ENCODE measurements around the gene PTCH2. TPM values are rescaled to one million over a fixed set of nuclear protein-coding genes. Genes with fewer than 3 reads are reported as not detected.
A peak's percentile ranks its signal among the peaks of the same experiment; 100 is the strongest.

Gene PTCH2
- total and polyA plus RNA-seq, 2 of the 13 experiments (the other 11 are each of a cell fraction or from before 2014, with no cell fraction given) = 0.60 to 1.5 TPM

GRCh38 chr1:44808938-44809917 is 33.8 kb downstream of the PTCH2 start (continued):
- TF ChIP-seq ZBTB43 (CRISPR knock-in tag; conservative IDR thresholded peaks at IDR 0.05) (no peak), MAZ (IDR thresholded peaks at IDR 0.05; ENCODE audit: borderline replicate concordance, low read depth, low read length) (no peak), MAZ (CRISPR knock-in tag; IDR thresholded peaks at IDR 0.05; ENCODE audit: low read depth) (no peak; the same call in none of the 2 replicates), ZBTB34 (CRISPR knock-in tag; IDR thresholded peaks at IDR 0.05) (no peak), ZNF780A (CRISPR knock-in tag; IDR thresholded peaks at IDR 0.05) (no peak), ETS1 (CRISPR knock-in tag; IDR thresholded peaks at IDR 0.05) (no peak), EP300 (IDR thresholded peaks at IDR 0.05; ENCODE audit: low read depth in 2 of 2, low read length in 2 of 2) (no peak), EP300 (CRISPR knock-in tag; IDR thresholded peaks at IDR 0.05; ENCODE audit: borderline replicate concordance) (no peak), SIX1 (CRISPR knock-in tag; IDR thresholded peaks at IDR 0.05; ENCODE audit: borderline replicate concordance) (no peak), MEF2D (CRISPR knock-in tag; IDR thresholded peaks at IDR 0.05) (no peak), NFRKB (IDR thresholded peaks at IDR 0.05) (no peak), KLF15 (CRISPR knock-in tag; IDR thresholded peaks at IDR 0.05; ENCODE audit: borderline replicate concordance) (no peak), ZNF296 (CRISPR knock-in tag; conservative IDR thresholded peaks at IDR 0.05) (0 out of 2 replicates have a peak, but pooled peaks have one; percentile 45), TRIM24 (CRISPR knock-in tag; IDR thresholded peaks at IDR 0.05) (no peak), NR0B2 (CRISPR knock-in tag; IDR thresholded peaks at IDR 0.05) (no peak), TCF12 (IDR thresholded peaks at IDR 0.05) (no peak), TCF12 (CRISPR knock-in tag; IDR thresholded peaks at IDR 0.05) (no peak), CEBPG (CRISPR knock-in tag; IDR thresholded peaks at IDR 0.05) (no peak), ZNF275 (CRISPR knock-in tag; IDR thresholded peaks at IDR 0.05; ENCODE audit: borderline replicate concordance) (peak; percentile 55; the same call in 1 of the 2 replicates), MLXIP (CRISPR knock-in tag; IDR thresholded peaks at IDR 0.05; ENCODE audit: borderline replicate concordance) (no peak)

Data from HepG2 (cell line).